H1 (cell line): ENCODE data around the gene MORN5. TPM values are rescaled to one million over a fixed set of nuclear protein-coding genes. Genes with fewer than 3 reads are reported as not detected.
A peak's percentile ranks its signal among the peaks of the same experiment; 100 is the strongest.

Experiments used
- CTCF ChIA-PET: fragments of 300-600 bp; sonication (Branson Sonifier 250); formaldehyde crosslinking; loops from one replicate; lab custom pipeline; 2021; ENCODE audit not compliant: partially characterized antibody; lab: Charles Lee
- POLR2A ChIA-PET: fragments of 300-600 bp; sonication (Branson Sonifier 250); formaldehyde crosslinking; loops from one replicate; lab custom pipeline; 2021; ENCODE audit warnings: inconsistent platforms; ENCODE audit not compliant: partially characterized antibody; lab: Charles Lee
- DNase-seq, 2 experiments: peaks; one replicate each; pipeline versions ENCODE4 v3.0.0 to v3.0.0-alpha.2; 2010 to 2022; ENCODE audit warnings: low spot score in 2 of 2, low read depth in 1 of 2, mixed read lengths in 1 of 2
- FAIRE-seq: peaks from 2 replicates; lab custom pipeline; 2011; peaks lifted over from hg19 to GRCh38; lab: Jason Lieb, UNC
- H2AFZ ChIP-seq: 2 replicates; pipeline ENCODE4 v1.8.1; 2012; ENCODE audit warnings: low read length, inconsistent platforms
- H2AK5ac ChIP-seq: 2 replicates; pipeline ENCODE4 v1.6.1; 2013; ENCODE audit warnings: low read depth, low read length
- H2BK120ac ChIP-seq: replicated peaks from 2 replicates; pipeline ENCODE3; 2013; ENCODE audit warnings: low read depth, low read length, inconsistent platforms
- H2BK12ac ChIP-seq: 2 replicates; pipeline ENCODE4 v1.6.1; 2013; ENCODE audit warnings: low read depth, low read length
- H2BK15ac ChIP-seq: 2 replicates; pipeline ENCODE4 v1.6.1; 2013; ENCODE audit warnings: low read length
- H2BK20ac ChIP-seq: 2 replicates; pipeline ENCODE4 v1.6.1; 2013; ENCODE audit warnings: low read length
- H2BK5ac ChIP-seq: 2 replicates; pipeline ENCODE4 v1.6.1; 2013; ENCODE audit warnings: low read depth, low read length
- H3K14ac ChIP-seq: 2 replicates; pipeline ENCODE4 v1.6.1; 2013; ENCODE audit warnings: inconsistent platforms; ENCODE audit not compliant: insufficient read length
- H3K18ac ChIP-seq: 2 replicates; pipeline ENCODE4 v1.6.1; 2013; ENCODE audit warnings: low read length; ENCODE audit errors: extremely low read depth
- H3K23ac ChIP-seq: 2 replicates; pipeline ENCODE4 v1.6.1; 2013; ENCODE audit warnings: inconsistent platforms; ENCODE audit not compliant: insufficient read length
- H3K23me2 ChIP-seq: 2 replicates; pipeline ENCODE4 v1.6.1; 2013; ENCODE audit warnings: low read depth, low read length
- H3K27ac ChIP-seq: 2 replicates; pipeline ENCODE4 v1.6.1; 2011; ENCODE audit warnings: low read depth, low read length, inconsistent platforms
- H3K27me3 ChIP-seq, 4 experiments: replicated peaks in 1 of 4; 1 replicate in 1 of 4; 2 replicates in 3 of 4; pipeline versions ENCODE4 v1.6.1 to v1.8.1; 2011 to 2013; ENCODE audit warnings: low read length in 3 of 4, mild to moderate bottlenecking in 3 of 4, inconsistent platforms in 2 of 4, mixed read lengths in 2 of 4, moderate library complexity in 1 of 4; ENCODE audit not compliant: control insufficient read depth in 3 of 4, insufficient read depth in 3 of 4; ENCODE audit errors: extremely low read depth in 1 of 4
- H3K36me3 ChIP-seq, 4 experiments: 2 replicates each; pipeline versions ENCODE4 v1.6.1 to v1.8.1; 2011 to 2013; ENCODE audit warnings: mild to moderate bottlenecking in 4 of 4, low read length in 3 of 4, moderate library complexity in 2 of 4, control low read depth in 1 of 4, inconsistent platforms in 1 of 4; ENCODE audit not compliant: insufficient read depth in 4 of 4, control insufficient read depth in 2 of 4
- H3K4ac ChIP-seq: replicated peaks from 2 replicates; pipeline ENCODE3; 2013; ENCODE audit warnings: low read length, low read depth, mixed read lengths, inconsistent platforms; ENCODE audit not compliant: insufficient read length
- H3K4me1 ChIP-seq, 4 experiments: replicated peaks in 1 of 4; 1 replicate in 1 of 4; 2 replicates in 3 of 4; pipeline versions ENCODE4 v1.6.1 to v1.8.1; 2011 to 2013; ENCODE audit warnings: low read length in 3 of 4, inconsistent platforms in 2 of 4, mixed read lengths in 1 of 4; ENCODE audit not compliant: insufficient read depth in 4 of 4, control insufficient read depth in 3 of 4
- H3K4me2 ChIP-seq, 2 experiments: 2 replicates each; pipeline versions ENCODE4 v1.6.1 to v1.8.1; 2011 to 2013; ENCODE audit warnings: low read depth in 2 of 2, low read length in 2 of 2, control low read depth in 1 of 2, inconsistent platforms in 1 of 2, mild to moderate bottlenecking in 1 of 2; ENCODE audit not compliant: insufficient read depth in 1 of 2
- H3K4me3 ChIP-seq, 4 experiments: fragments of 200-600, 300-600 bp in 1 of 4; sonication (generic), shearing (Covaris generic), sonication (Bioruptor Twin) in 1 of 4; 2 replicates each; pipeline versions ENCODE4 v1.5.1 to v1.8.1; 2011 to 2016; ENCODE audit warnings: low read length in 4 of 4, low read depth in 3 of 4, control low read depth in 2 of 4, inconsistent platforms in 2 of 4, mild to moderate bottlenecking in 2 of 4, mixed read lengths in 1 of 4, moderate library complexity in 1 of 4; ENCODE audit not compliant: insufficient read depth in 2 of 4; ENCODE audit errors: extremely low read depth in 1 of 4
- H3K56ac ChIP-seq: replicated peaks from 2 replicates; pipeline ENCODE3; 2013; ENCODE audit warnings: low read depth, mild to moderate bottlenecking, mixed read lengths, low read length, inconsistent platforms; ENCODE audit not compliant: insufficient read length
- H3K79me1 ChIP-seq: 2 replicates; pipeline ENCODE4 v1.6.1; 2013; ENCODE audit warnings: low read depth, low read length, control low read depth
- H3K79me2 ChIP-seq, 2 experiments: 2 replicates each; pipeline versions ENCODE4 v1.6.1 to v1.8.1; 2012 to 2013; ENCODE audit warnings: low read length in 2 of 2, mild to moderate bottlenecking in 2 of 2, inconsistent platforms in 1 of 2; ENCODE audit not compliant: insufficient read depth in 2 of 2, control insufficient read depth in 1 of 2
- H3K9ac ChIP-seq, 4 experiments: replicated peaks in 1 of 4; 1 replicate in 1 of 4; 2 replicates in 3 of 4; pipeline versions ENCODE4 v1.6.1 to v1.8.1; 2011 to 2013; ENCODE audit warnings: low read depth in 3 of 4, low read length in 3 of 4, control low read depth in 2 of 4, mild to moderate bottlenecking in 2 of 4, moderate library complexity in 2 of 4, inconsistent platforms in 1 of 4; ENCODE audit errors: extremely low read depth in 1 of 4
- H3K9me3 ChIP-seq, 2 experiments: 2 replicates each; pipeline versions ENCODE4 v1.6.1 to v1.8.1; 2012 to 2013; ENCODE audit warnings: mild to moderate bottlenecking in 2 of 2, moderate library complexity in 2 of 2, control low read depth in 1 of 2, inconsistent platforms in 1 of 2, low read depth in 1 of 2, low read length in 1 of 2, mixed read lengths in 1 of 2; ENCODE audit not compliant: insufficient read depth in 2 of 2
- H4K20me1 ChIP-seq, 2 experiments: replicated peaks in 1 of 2; 2 replicates each; pipeline versions ENCODE3 to v1.8.1; 2011 to 2013; ENCODE audit warnings: inconsistent platforms in 2 of 2, low read length in 2 of 2, mild to moderate bottlenecking in 1 of 2; ENCODE audit not compliant: insufficient read depth in 2 of 2, control insufficient read depth in 1 of 2
- H4K5ac ChIP-seq: 2 replicates; pipeline ENCODE4 v1.6.1; 2013; ENCODE audit warnings: low read length, low read depth, mixed read lengths, inconsistent platforms; ENCODE audit not compliant: insufficient read length
- H4K8ac ChIP-seq: 2 replicates; pipeline ENCODE4 v1.8.0; 2013; ENCODE audit warnings: mild to moderate bottlenecking, moderate library complexity, low read length, inconsistent platforms; ENCODE audit not compliant: insufficient read depth; ENCODE audit errors: extremely low read depth
- H4K91ac ChIP-seq: replicated peaks from 2 replicates; pipeline ENCODE3; 2013; ENCODE audit warnings: low read length, mixed read lengths, inconsistent platforms; ENCODE audit not compliant: insufficient read length
- BACH1 ChIP-seq: IDR thresholded peaks from 2 replicates; pipeline ENCODE4 v1.6.1; 2012; ENCODE audit warnings: low read length, improper control_type of control experiment
- KDM1A ChIP-seq: fragments of 200-600, 300-600 bp; sonication (generic); IDR thresholded peaks from 2 replicates; pipeline ENCODE4 v1.7.1; 2016; ENCODE audit warnings: mild to moderate bottlenecking, low read length, borderline replicate concordance
- PHF8 ChIP-seq: fragments of 200-600 bp; sonication (generic); conservative IDR thresholded peaks from 2 replicates; pipeline ENCODE4 v1.7.1; 2012; ENCODE audit warnings: low read depth, mild to moderate bottlenecking, inconsistent platforms, low read length, moderate library complexity
- SP4 ChIP-seq: IDR thresholded peaks from 2 replicates; pipeline ENCODE4 v1.6.1; 2012; ENCODE audit warnings: low read length, inconsistent platforms
- SRF ChIP-seq: IDR thresholded peaks from 2 replicates; pipeline ENCODE4 v1.6.1; 2011; ENCODE audit warnings: mild to moderate bottlenecking, low read depth, low read length, moderate library complexity
- TAF1 ChIP-seq: IDR thresholded peaks from 2 replicates; pipeline ENCODE4 v1.6.1; 2011; ENCODE audit warnings: mild to moderate bottlenecking, low read depth, low read length
- TAF7 ChIP-seq: optimal IDR thresholded peaks from 2 replicates; pipeline ENCODE3; 2011; ENCODE audit warnings: low read depth, mild to moderate bottlenecking, inconsistent platforms, low read length, moderate library complexity, borderline replicate concordance
- WGBS, 2 experiments: shearing (Covaris generic) in 1 of 2; methylation state at CpG; one replicate each; pipeline versions ENCODE4 v1.1.6 to v1.1.7; 2013 to 2015; ENCODE audit warnings: low lambda C conversion rate in 2 of 2, mixed read lengths in 2 of 2, inconsistent platforms in 1 of 2, low coverage in 1 of 2, missing lambda C conversion rate in 1 of 2; ENCODE audit not compliant: insufficient replicate concordance in 2 of 2, insufficient coverage in 1 of 2, insufficient read length in 1 of 2; ENCODE audit errors: extremely low coverage in 1 of 2, missing lambda C conversion rate in 1 of 2; 5-methylcytosine and 5-hydroxymethylcytosine counted together
- polyA plus RNA-seq, 7 experiments: library from polyadenylated mRNA; depleted of rRNA in 3 of 7; stranded (reverse) in 5 of 7; unstranded in 2 of 7; fragments of >200 nt in 5 of 7; fragments of 200-250 nt in 2 of 7; gene quantifications; 1 replicate in 5 of 7; 2 replicates in 1 of 7; 4 replicates in 1 of 7; pipeline versions ENCODE4 v1.2.1 to v1.2.3, GENCODE V29; 2011 to 2013; ENCODE audit warnings: missing spikeins in 2 of 7, mixed read lengths in 2 of 7
- total RNA-seq: library from RNA; stranded (reverse); fragmentation: NEBNext Ultra II Directional; extraction: Animal tissue kit (Norgen Biotek cat#: 25700); gene quantifications from 2 replicates; pipeline ENCODE4 v1.2.1, GENCODE V29; 2021

MORN5 gene
- total and polyA plus RNA-seq, 2 of the 8 experiments (the other 6 are each of a cell fraction or from before 2014, with no cell fraction given), result not detected

- H3K36me3 ChIP-seq, result no peaks in the 10 kb centered on the region
- H4K91ac ChIP-seq, result peak overlapping the region; percentile 35
- 0 out of 2 replicates have a peak overlapping the region, but pooled peaks have one; percentile 6 for H2BK15ac ChIP-seq
- no peaks in the 10 kb centered on the region for H3K23me2 ChIP-seq
- H2BK120ac ChIP-seq, result no peak overlapping the region
- WGBS, 2 experiments, result 91% methylated on average over 8 of the region's 8 CpGs; no CpG with 5 or more reads in 1 of the 2 experiments
- no peak for FAIRE-seq
- no peak overlapping the region for H2AFZ ChIP-seq
- H3K4me1 ChIP-seq, result peaks cover 0 to 11% (median 6%) of the 10 kb centered on the region in 4 experiments; a peak in 6 of 7 replicates
- H3K4ac ChIP-seq, result no peak overlapping the region
- H4K8ac ChIP-seq, result no peak overlapping the region; the same call in 1 of the 2 replicates
- no peak for DNase-seq
- CTCF ChIA-PET, result interaction anchor here (0.8 to 8.0 kb wide), 6 partner anchors 9 to 145 kb away, joined by 3 to 43 read pairs (median 4); no protein-coding TSS in a partner anchor
- no peaks in the 10 kb centered on the region; a peak in 1 of 7 replicates for H3K27me3 ChIP-seq
- H3K4me3 ChIP-seq, result no peak overlapping the region
- peak overlapping the region; percentile 11; the same call in 1 of the 2 replicates for H3K18ac ChIP-seq
- no peaks in the 10 kb centered on the region for H3K79me1 ChIP-seq
- H3K79me2 ChIP-seq, result no peaks in the 10 kb centered on the region
- H3K23ac ChIP-seq, result no peak overlapping the region
- no peak overlapping the region for H3K14ac ChIP-seq
- H2BK20ac ChIP-seq, result peak overlapping the region; percentile 53
- no peak overlapping the region for H3K56ac ChIP-seq
- H2BK5ac ChIP-seq, result no peak overlapping the region
- no peak overlapping the region for H4K5ac ChIP-seq
- peak overlapping the region in 1 of 4 experiments; percentile 22; a peak in 1 of 7 replicates for H3K9ac ChIP-seq
- H3K9me3 ChIP-seq, result no peaks in the 10 kb centered on the region
- peak overlapping the region; percentile 94; the same call in 1 of the 2 replicates for H2BK12ac ChIP-seq
- H3K4me2 ChIP-seq, result no peak overlapping the region
- no peaks in the 10 kb centered on the region for H4K20me1 ChIP-seq
- POLR2A ChIA-PET, result no interaction called here
- peak overlapping the region; percentile 71; the same call in 1 of the 2 replicates for H2AK5ac ChIP-seq
- no peak overlapping the region for H3K27ac ChIP-seq
- TF ChIP-seq PHF8 (no peak), KDM1A (no peak), BACH1 (no peak), SP4 (no peak), SRF (no peak), TAF7 (no peak), TAF1 (no peak)
These were observed 45.5 kb downstream of the MORN5 start for GRCh38 chr9:122205176-122205575.
